ENCODE data around the gene FNDC3B. TPM values are rescaled to one million over a fixed set of nuclear protein-coding genes. Genes with fewer than 3 reads are reported as not detected.

Gene FNDC3B
- total RNA-seq, 1 donor = 221 TPM

GRCh38 chr3:172136330-172136729, 97.0 kb downstream of the FNDC3B start:
- TF ChIP-seq CTCF (IDR thresholded peaks at IDR 0.05; ENCODE audit: insufficient read depth, low read depth, low read length) = no peak
- DNase-seq (ENCODE audit: low read depth) = no peak

GRCh38 chr3:172137287-172138192, 98.2 kb downstream of the FNDC3B start:
- TF ChIP-seq CTCF (IDR thresholded peaks at IDR 0.05; ENCODE audit: insufficient read depth, low read depth, low read length) = no peak
- no peak overlapping the region for H3K4me3 ChIP-seq (ENCODE audit: low read depth, low read length)
- peak; percentile 87 for DNase-seq (ENCODE audit: low read depth)

More at GRCh38 chr3:172136330-172136729, 97.0 kb downstream of the FNDC3B start:
- H3K4me3 ChIP-seq (ENCODE audit: low read depth, low read length) = no peak overlapping the region

GRCh38 chr3:172138193-172138537, 98.8 kb downstream of the FNDC3B start:
- no peak for TF ChIP-seq CTCF (IDR thresholded peaks at IDR 0.05; ENCODE audit: insufficient read depth, low read depth, low read length)
- DNase-seq (ENCODE audit: low read depth) = no peak
- no peak overlapping the region for H3K4me3 ChIP-seq (ENCODE audit: low read depth, low read length)

- no peak overlapping the region for H3K4me3 ChIP-seq (ENCODE audit: low read depth, low read length)
- TF ChIP-seq CTCF (IDR thresholded peaks at IDR 0.05; ENCODE audit: insufficient read depth, low read depth, low read length) = no peak
- DNase-seq (ENCODE audit: low read depth) = peak; percentile 61
Observed at GRCh38 chr3:172138792-172139507, 99.6 kb downstream of the FNDC3B start.

- no peak overlapping the region for H3K4me3 ChIP-seq (ENCODE audit: low read depth, low read length)
- TF ChIP-seq CTCF (IDR thresholded peaks at IDR 0.05; ENCODE audit: insufficient read depth, low read depth, low read length) = no peak
- no peak for DNase-seq (ENCODE audit: low read depth)
Observed at GRCh38 chr3:172139528-172140276, 100.3 kb downstream of the FNDC3B start.

GRCh38 chr3:172140499-172141391, 101.4 kb downstream of the FNDC3B start:
- DNase-seq (ENCODE audit: low read depth) = peak; percentile 99
- TF ChIP-seq CTCF (IDR thresholded peaks at IDR 0.05; ENCODE audit: insufficient read depth, low read depth, low read length) = no peak
- H3K4me3 ChIP-seq (ENCODE audit: low read depth, low read length) = no peak overlapping the region
